B cell (primary cell): ENCODE measurements around the gene SLC35F3. TPM values are rescaled to one million over a fixed set of nuclear protein-coding genes. Genes with fewer than 3 reads are reported as not detected.

Experiments
- ATAC-seq: fragments of 200-7000 bp; cut with Tn5 transposase; one replicate; pipeline ENCODE4 v1.10.0; 2021; ENCODE audit warnings: low read depth, mild to moderate bottlenecking, moderate number of reproducible peaks, moderate library complexity
- CTCF ChIA-PET: fragments of 350-600 bp; sonication (Branson Sonifier 250); formaldehyde crosslinking; loops from one replicate; lab custom pipeline; 2021; ENCODE audit warnings: antibody characterized with exemption, inconsistent platforms; lab: Charles Lee
- POLR2A ChIA-PET: fragments of 350-600 bp; sonication (Branson Sonifier 250); formaldehyde crosslinking; loops from one replicate; lab custom pipeline; 2021; ENCODE audit warnings: antibody characterized with exemption; lab: Charles Lee
- DNase-seq: peaks from one replicate; pipeline ENCODE4 v3.0.0; 2013
- H2AFZ ChIP-seq: 2 replicates; pipeline ENCODE4 v1.6.1; 2012; ENCODE audit warnings: mild to moderate bottlenecking, low read depth, low read length; ENCODE audit not compliant: insufficient read depth, poor library complexity, severe bottlenecking
- H3K27ac ChIP-seq, 2 donors: 1 replicate in 1 of 2; 2 replicates in 1 of 2; pipeline ENCODE4 v1.5.1; 2012 to 2013; ENCODE audit warnings: low read length in 2 of 2, mild to moderate bottlenecking in 2 of 2, moderate library complexity in 1 of 2
- H3K27me3 ChIP-seq, 4 experiments: fragments of 200-600 bp in 1 of 4; sonication (generic) in 1 of 4; replicated peaks in 1 of 4; 1 replicate in 2 of 4; 2 replicates in 2 of 4; pipeline versions ENCODE4 v1.6.1 to v1.7.0; 2013 to 2016; ENCODE audit warnings: low read length in 3 of 4, mild to moderate bottlenecking in 2 of 4, mixed read lengths in 1 of 4, moderate library complexity in 1 of 4; ENCODE audit not compliant: insufficient read depth in 4 of 4, control insufficient read depth in 3 of 4; ENCODE audit errors: control extremely low read depth in 1 of 4
- H3K36me3 ChIP-seq, 2 experiments: replicated peaks in 1 of 2; 1 replicate in 1 of 2; 2 replicates in 1 of 2; pipeline versions ENCODE4 v1.6.1 to v1.7.1; 2013; ENCODE audit warnings: low read length in 1 of 2; ENCODE audit not compliant: insufficient read depth in 2 of 2, control insufficient read depth in 1 of 2; ENCODE audit errors: control extremely low read depth in 1 of 2, extremely low read depth in 1 of 2
- H3K4me1 ChIP-seq, 2 donors: fragments of 200-600 bp in 1 of 2; sonication (generic) in 1 of 2; 1 replicate in 1 of 2; 2 replicates in 1 of 2; pipeline versions ENCODE4 v1.5.1 to v1.6.1; 2013 to 2017; ENCODE audit warnings: low read length in 2 of 2; ENCODE audit not compliant: control insufficient read depth in 2 of 2, insufficient read depth in 2 of 2
- H3K4me2 ChIP-seq: replicated peaks from 2 replicates; pipeline ENCODE3; 2012; ENCODE audit warnings: mild to moderate bottlenecking, low read depth, low read length; ENCODE audit not compliant: poor library complexity, severe bottlenecking
- H3K4me3 ChIP-seq, 5 experiments: fragments of 200-600 bp in 1 of 5; sonication (generic) in 1 of 5; 1 replicate in 3 of 5; 2 replicates in 2 of 5; pipeline versions ENCODE4 v1.5.1 to v1.7.0; 2011 to 2016; ENCODE audit warnings: low read length in 4 of 5, mild to moderate bottlenecking in 4 of 5, low read depth in 2 of 5, control low read depth in 1 of 5, moderate library complexity in 1 of 5; ENCODE audit not compliant: insufficient read depth in 1 of 5; ENCODE audit errors: control extremely low read depth in 1 of 5, extremely low read depth in 1 of 5
- H3K79me2 ChIP-seq: fragments of 200-600 bp; sonication (generic); one replicate; pipeline ENCODE4 v1.6.0; 2016; ENCODE audit warnings: low read length; ENCODE audit not compliant: control insufficient read depth, insufficient read depth
- H3K9ac ChIP-seq: fragments of 200-600 bp; sonication (generic); 2 replicates; pipeline ENCODE4 v1.6.1; 2017; ENCODE audit warnings: mild to moderate bottlenecking, low read length, moderate library complexity
- H3K9me3 ChIP-seq, 3 donors: one replicate each; pipeline versions ENCODE4 v1.6.1 to v1.7.1; 2013; ENCODE audit warnings: low read length in 2 of 3; ENCODE audit not compliant: control insufficient read depth in 2 of 3, insufficient read depth in 1 of 3; ENCODE audit errors: control extremely low read depth in 1 of 3
- H4K20me1 ChIP-seq: 2 replicates; pipeline ENCODE4 v1.6.0; 2012; ENCODE audit warnings: mild to moderate bottlenecking, low read length; ENCODE audit not compliant: insufficient read depth, control insufficient read depth, poor library complexity, severe bottlenecking
- H3K27ac Mint-ChIP-seq: one replicate; pipeline ENCODE4 v1.8.0; 2021; ENCODE audit warnings: mixed read lengths
- H3K27me3 Mint-ChIP-seq: one replicate; pipeline ENCODE4 v1.8.0; 2021; ENCODE audit warnings: mixed read lengths
- H3K4me1 Mint-ChIP-seq: one replicate; pipeline ENCODE4 v1.8.0; 2021; ENCODE audit warnings: mixed read lengths
- H3K4me3 Mint-ChIP-seq: one replicate; pipeline ENCODE4 v1.8.0; 2021; ENCODE audit warnings: mixed read lengths
- H3K9me3 Mint-ChIP-seq: one replicate; pipeline ENCODE4 v1.8.0; 2022; ENCODE audit warnings: mixed read lengths; ENCODE audit not compliant: insufficient read depth
- EZH2 ChIP-seq: IDR thresholded peaks from 2 replicates; pipeline ENCODE4 v1.6.1; 2012; ENCODE audit warnings: borderline replicate concordance, low read depth, mild to moderate bottlenecking, moderate library complexity, low read length; ENCODE audit not compliant: insufficient read depth, poor library complexity, severe bottlenecking
- WGBS: methylation state at CpG from one replicate; pipeline ENCODE4 v1.1.5; 2013; ENCODE audit warnings: missing lambda C conversion rate; ENCODE audit not compliant: insufficient coverage; 5-methylcytosine and 5-hydroxymethylcytosine counted together
- intact Hi-C: fragments of 100-400 bp; cut with micrococcal nuclease; formaldehyde crosslinking; loops from one replicate; pipeline ENCODE4 v1.10.0; 2022
- polyA plus RNA-seq: library from polyadenylated mRNA; depleted of rRNA; stranded (reverse); fragments of >200 nt; gene quantifications from 2 replicates; pipeline ENCODE4 v1.2.3, GENCODE V29; 2012
- total RNA-seq, 2 donors: library from RNA; stranded (reverse); fragments of 120-200 nt in 1 of 2; gene quantifications; 1 replicate in 1 of 2; 2 replicates in 1 of 2; pipeline versions ENCODE4 v1.2.3 to v1.2.4, GENCODE V29; 2013 to 2022
- TF ChIP-seq, protein P1 (sequence below): fragments of 200-600 bp; IDR thresholded peaks from one replicate; pipeline ENCODE4 v1.8.0; 2022; ENCODE audit warnings: antibody characterized with exemption, mild to moderate bottlenecking

The SLC35F3 gene
- total and polyA plus RNA-seq, 2 donors (not counting 1 experiment from before 2014, with no cell fraction given): not detected

DNA sequence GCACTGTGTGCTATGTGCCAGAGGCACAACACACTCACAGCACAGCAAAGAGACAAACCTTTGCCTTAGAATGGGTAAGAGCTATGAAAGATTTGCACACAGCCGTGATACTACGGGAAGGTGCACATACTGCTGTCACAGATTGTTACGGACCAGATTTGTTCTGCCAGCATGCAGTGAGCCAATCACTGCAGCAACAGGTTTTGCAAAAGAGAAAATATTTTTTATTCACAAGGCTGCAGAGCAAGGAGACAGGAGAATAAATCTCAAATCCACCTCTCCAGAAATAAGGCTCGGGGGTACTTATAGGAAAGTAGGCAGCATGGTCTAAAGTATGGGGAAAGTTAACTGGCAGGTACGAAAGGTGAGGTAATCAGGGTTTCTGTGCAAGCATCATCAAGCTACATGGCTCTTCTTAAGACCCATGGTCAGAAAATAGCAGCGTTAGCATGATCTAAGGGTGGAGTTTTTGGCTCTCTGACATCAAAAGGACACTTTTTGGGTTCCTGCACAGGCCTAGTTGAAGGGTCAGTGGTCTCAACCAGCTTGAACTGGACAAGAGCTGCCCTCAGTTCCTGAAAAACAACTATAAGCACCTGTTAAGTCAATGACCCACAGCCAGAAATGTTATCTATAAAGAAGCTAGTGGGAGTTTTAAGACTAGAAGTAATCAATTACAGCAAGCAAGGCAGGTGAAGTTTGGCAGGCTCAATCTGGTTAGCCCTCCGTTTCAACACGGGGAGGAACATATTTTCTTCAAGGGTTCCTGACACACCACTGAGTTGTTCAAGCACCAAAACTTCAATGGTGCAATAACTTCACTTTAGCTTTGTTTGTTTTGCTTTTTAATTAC lies 186.0 kb downstream of the SLC35F3 start:
- no peak for ATAC-seq
- DNase-seq: no peak
- H3K4me1 Mint-ChIP-seq: no peaks in the 10 kb centered on the region
- no peak overlapping the region for H3K27ac Mint-ChIP-seq
- ChIA-PET CTCF (no interaction called here), POLR2A (no interaction called here)
- Histone ChIP-seq H3K4me1 (no peaks in the 10 kb centered on the region), H3K9ac (no peak overlapping the region), H3K27me3 (peaks cover 0 to 9% (median 0%) of the 10 kb centered on the region in 4 experiments), H4K20me1 (no peaks in the 10 kb centered on the region), H3K4me2 (no peak overlapping the region), H2AFZ (no peak overlapping the region), H3K9me3 (no peaks in the 10 kb centered on the region), H3K4me3 (no peak overlapping the region), H3K79me2 (no peaks in the 10 kb centered on the region), H3K36me3 (no peaks in the 10 kb centered on the region), H3K27ac (no peak overlapping the region)
- no peak for TF ChIP-seq EZH2
- TF ChIP-seq, protein P1, sequence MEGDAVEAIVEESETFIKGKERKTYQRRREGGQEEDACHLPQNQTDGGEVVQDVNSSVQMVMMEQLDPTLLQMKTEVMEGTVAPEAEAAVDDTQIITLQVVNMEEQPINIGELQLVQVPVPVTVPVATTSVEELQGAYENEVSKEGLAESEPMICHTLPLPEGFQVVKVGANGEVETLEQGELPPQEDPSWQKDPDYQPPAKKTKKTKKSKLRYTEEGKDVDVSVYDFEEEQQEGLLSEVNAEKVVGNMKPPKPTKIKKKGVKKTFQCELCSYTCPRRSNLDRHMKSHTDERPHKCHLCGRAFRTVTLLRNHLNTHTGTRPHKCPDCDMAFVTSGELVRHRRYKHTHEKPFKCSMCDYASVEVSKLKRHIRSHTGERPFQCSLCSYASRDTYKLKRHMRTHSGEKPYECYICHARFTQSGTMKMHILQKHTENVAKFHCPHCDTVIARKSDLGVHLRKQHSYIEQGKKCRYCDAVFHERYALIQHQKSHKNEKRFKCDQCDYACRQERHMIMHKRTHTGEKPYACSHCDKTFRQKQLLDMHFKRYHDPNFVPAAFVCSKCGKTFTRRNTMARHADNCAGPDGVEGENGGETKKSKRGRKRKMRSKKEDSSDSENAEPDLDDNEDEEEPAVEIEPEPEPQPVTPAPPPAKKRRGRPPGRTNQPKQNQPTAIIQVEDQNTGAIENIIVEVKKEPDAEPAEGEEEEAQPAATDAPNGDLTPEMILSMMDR: no peak
- 97% methylated on average over 8 of the region's 8 CpGs for WGBS
- H3K4me3 Mint-ChIP-seq: no peak overlapping the region
- intact Hi-C loops: no loop called here
- H3K9me3 Mint-ChIP-seq: no peaks in the 10 kb centered on the region
- peaks cover 21% of the 10 kb centered on the region for H3K27me3 Mint-ChIP-seq

- H3K27ac Mint-ChIP-seq: no peak overlapping the region
These were observed 186.6 kb downstream of the SLC35F3 start for GRCh38 chr1:234091065-234091401.

More at GRCh38 chr1:234091065-234091401, 186.6 kb downstream of the SLC35F3 start:
- CTCF ChIA-PET: no interaction called here
- Histone ChIP-seq H3K27ac (no peak overlapping the region), H3K4me2 (no peak overlapping the region), H3K4me1 (no peaks in the 10 kb centered on the region), H3K9me3 (no peaks in the 10 kb centered on the region), H3K9ac (no peak overlapping the region), H3K36me3 (no peaks in the 10 kb centered on the region), H3K4me3 (no peak overlapping the region), H3K27me3 (peaks cover 0 to 9% (median 0%) of the 10 kb centered on the region in 4 experiments), H4K20me1 (no peaks in the 10 kb centered on the region), H2AFZ (no peak overlapping the region), H3K79me2 (no peaks in the 10 kb centered on the region)
- intact Hi-C loops: no loop called here
- DNase-seq (no peak), ATAC-seq (no peak)
- peaks cover 21% of the 10 kb centered on the region for H3K27me3 Mint-ChIP-seq
- no peak overlapping the region for H3K4me3 Mint-ChIP-seq
- H3K9me3 Mint-ChIP-seq: no peaks in the 10 kb centered on the region
- WGBS: 91% methylated on average over 1 of the region's 2 CpGs
- H3K4me1 Mint-ChIP-seq: no peaks in the 10 kb centered on the region
- TF ChIP-seq, protein P1: no peak
- no peak for TF ChIP-seq EZH2
- POLR2A ChIA-PET: no interaction called here
